ENCODE measurements around the gene IPMK.

Gene IPMK

DNA sequence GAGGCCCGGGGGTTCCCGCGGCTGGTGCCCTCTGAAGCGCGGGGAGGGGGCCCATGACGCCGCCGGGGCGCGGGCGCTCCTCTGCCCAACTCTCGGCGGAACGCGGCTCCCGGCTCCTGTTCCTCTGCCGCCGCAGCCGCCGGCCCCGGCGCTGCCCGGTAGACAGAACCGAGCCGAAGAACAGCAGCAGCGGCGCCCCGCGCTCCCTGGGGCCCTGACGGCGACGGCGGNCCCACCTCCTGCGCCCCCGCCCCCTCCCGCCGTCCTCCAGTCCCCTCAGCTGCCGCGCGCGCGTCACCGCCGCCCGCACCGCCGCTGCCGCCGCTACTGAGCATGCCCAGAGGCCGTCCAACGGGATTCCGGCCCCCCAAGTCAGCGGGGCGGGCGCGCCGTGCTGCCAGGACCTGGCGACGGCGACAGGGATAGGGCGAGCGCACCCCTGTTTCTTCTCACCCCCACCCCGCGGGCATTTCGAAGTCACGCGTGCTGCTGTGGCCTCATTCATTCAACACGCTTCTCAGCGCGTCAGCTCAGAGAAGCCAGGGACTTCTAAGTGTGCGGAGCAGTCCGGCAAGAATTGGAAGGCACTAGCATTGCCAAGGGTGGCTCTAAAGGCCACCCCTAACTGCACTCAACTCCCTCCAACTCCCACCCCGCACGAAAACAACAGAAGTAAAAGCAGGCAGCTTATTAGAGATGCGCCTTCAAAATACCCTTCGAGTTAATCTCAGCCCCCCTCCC lies at the start of gene IPMK:
TSS of gene IPMK (minus strand) at position 182 of the 741 bp plus-strand sequence. CDS start 283 bp downstream, outside the sequence.
- DNase-seq, result peak; percentile 92
- in situ Hi-C loops (cut with MboI; ENCODE audit: low pct_unique_long_range_greater_than_20kb, low sequenced_read_pairs), result no loop called here

DNA sequence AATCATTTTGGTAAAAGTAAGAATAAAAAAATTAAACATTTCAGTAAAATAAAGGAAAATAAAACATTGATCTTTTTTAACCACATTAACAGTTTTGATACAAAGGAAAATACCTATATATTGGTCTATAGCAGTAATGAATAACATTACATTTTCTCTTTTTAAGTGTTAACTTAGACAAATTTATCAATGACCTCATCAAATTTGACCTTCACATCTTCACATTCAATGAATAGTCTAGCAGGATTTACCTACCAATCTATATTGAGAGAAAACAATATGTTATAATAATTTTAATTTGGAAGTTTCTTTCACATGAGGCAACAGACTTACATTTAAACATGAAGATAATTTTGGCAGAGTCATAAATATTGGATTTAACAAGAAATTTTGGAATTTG lies 49.2 kb upstream of the IPMK start:
- in situ Hi-C loops (cut with MboI; ENCODE audit: low pct_unique_long_range_greater_than_20kb, low sequenced_read_pairs), result no loop called here

DNA sequence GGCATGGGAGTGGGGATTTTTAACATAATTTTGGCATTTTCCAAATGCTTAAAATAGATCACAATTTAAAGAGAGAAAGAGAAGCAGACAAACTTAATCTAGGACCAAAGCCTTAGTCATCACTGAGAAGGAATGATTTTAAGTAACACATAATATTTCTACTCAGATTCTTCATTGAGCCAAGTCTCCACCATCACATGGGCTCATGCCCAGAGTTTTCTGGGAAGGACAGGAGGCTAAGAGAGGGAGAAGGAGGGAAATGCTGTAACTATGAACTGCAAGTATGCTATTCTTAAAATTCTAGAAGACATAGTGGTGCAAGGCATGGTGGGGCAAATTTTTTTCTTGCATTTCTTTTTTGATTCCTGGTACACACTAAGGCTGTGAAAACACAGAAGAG lies 43.3 kb upstream of the IPMK start:
- no peak for DNase-seq
- in situ Hi-C loops (cut with MboI; ENCODE audit: low pct_unique_long_range_greater_than_20kb, low sequenced_read_pairs), result no loop called here

More for the DNA sequence above, 49.2 kb upstream of the IPMK start:
- no peak for DNase-seq

DNA sequence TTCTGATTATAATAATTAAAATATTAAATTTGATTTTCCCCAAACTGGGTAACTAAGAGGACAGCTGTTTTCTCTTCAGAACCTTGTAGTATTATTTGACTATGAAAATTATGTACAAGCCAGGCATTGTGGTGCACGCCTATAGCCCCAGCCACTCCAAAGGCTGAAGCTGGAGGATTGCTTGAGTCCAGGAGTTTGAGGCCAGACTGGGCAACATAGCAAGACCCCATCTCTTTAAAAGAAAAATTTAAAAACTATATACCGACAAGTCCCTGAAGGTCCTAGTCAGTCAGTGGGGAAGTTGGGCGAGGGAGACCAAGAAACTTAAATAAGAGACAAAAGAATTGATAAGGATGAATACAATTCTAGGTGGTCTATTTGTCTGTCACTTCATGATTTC lies 40.0 kb upstream of the IPMK start:
- no peak for DNase-seq
- in situ Hi-C loops (cut with MboI; ENCODE audit: low pct_unique_long_range_greater_than_20kb, low sequenced_read_pairs), result no loop called here

DNA sequence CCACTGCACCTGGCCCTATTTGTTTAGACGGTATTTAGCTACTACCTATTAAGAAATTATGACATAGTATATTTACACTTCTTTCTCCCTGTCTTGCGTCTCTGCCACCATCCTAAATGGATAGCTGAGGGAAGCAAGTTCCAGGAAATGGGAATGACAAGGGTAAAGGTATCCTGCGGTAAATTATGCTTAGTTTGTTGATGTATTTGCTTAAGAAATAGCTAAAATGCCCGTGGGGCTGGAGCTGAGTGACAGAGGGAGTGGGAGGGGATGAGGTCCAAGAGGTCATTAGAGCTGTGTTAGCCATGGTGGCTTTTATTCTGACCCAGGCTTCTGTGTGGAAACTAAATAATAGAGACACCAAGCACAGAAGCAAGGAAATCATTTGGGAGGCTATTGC lies 38.1 kb upstream of the IPMK start:
- in situ Hi-C loops (cut with MboI; ENCODE audit: low pct_unique_long_range_greater_than_20kb, low sequenced_read_pairs), result no loop called here
- no peak for DNase-seq

DNA sequence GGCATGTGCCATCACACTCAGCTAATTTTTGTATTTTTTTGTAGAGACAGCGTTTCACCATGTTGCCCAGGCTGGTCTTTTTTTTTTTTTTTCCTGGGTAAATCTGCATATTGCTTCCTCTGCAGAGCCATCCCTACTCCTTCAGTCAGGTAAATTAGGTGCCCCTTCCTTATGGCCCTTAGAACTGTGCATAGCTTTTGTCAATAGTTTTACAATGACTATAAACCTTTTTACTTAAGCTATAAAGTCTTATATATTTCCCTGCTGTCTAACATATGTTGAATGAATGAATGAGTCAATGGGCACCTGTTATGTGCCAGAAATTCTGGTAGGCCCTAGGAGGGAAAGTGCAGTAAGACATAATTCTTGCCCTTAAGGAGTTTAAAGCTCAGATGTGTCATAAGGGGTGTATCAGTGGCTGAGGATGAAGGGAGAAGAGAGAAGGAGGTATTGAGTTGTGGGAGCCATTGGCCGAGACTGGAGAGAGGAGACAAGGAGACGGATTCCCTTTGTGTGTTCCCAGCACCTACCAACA lies 36.5 kb upstream of the IPMK start:
- in situ Hi-C loops (cut with MboI; ENCODE audit: low pct_unique_long_range_greater_than_20kb, low sequenced_read_pairs), result no loop called here
- no peak for DNase-seq

DNA sequence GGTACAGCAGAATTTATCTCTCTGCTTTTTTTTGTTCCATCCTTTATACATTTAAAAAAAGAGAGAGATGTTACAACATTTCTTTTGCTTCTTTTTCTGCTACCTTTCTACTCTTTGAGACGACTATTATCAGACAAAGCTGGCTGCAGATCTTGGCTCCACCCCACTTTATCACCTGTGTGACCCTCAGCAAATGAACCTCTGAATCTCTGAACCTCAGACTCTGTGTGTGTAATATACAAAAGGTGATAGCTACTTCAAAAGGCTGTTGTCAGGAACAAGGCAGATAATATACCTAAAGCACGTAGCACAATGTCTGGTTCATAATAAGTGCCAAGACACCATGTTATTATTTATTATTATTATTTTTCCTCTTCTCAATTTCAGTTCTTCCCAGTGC lies 34.6 kb upstream of the IPMK start:
- in situ Hi-C loops (cut with MboI; ENCODE audit: low pct_unique_long_range_greater_than_20kb, low sequenced_read_pairs), result no loop called here

DNA sequence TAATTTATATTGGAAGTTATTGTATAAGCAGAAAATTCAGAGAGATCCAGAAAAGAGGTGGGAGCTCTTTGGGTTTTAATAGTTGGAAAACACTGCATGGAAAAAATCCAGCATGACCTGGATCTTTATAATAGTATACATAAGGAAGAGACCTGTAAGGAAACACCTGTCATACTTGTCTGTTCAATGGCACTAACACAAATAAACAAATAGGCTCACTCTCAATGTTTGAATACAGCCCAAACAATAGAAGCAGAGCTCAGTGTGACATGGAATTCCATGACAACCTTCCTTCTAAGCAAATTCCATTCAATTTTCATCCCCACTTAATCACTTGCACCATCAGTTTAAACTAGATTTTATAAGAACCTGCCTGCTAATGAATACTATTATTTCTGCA lies 33.0 kb upstream of the IPMK start:
- in situ Hi-C loops (cut with MboI; ENCODE audit: low pct_unique_long_range_greater_than_20kb, low sequenced_read_pairs), result no loop called here
- DNase-seq, result no peak

More for the DNA sequence above, 34.6 kb upstream of the IPMK start:
- DNase-seq, result no peak

DNA sequence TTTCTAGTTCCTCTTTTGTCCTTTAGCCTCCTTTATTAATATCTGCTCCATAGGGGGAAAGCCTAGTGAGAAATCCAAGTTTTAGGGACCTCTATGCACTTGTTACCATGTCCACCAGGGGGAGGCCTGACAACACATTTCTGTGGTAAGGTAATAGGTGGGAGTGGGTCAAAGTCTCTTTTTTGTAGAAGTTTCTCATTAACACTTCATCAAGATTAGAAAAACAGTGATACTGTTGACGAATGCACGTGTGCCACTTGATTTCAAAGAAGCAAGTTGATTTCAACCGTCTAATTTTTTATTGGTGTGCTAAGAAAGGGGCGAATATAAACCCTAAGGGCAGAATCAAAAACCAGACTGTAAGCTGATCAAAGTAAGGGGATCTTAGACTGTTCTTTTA lies 31.9 kb upstream of the IPMK start:
- DNase-seq, result peak; percentile 84
- in situ Hi-C loops (cut with MboI; ENCODE audit: low pct_unique_long_range_greater_than_20kb, low sequenced_read_pairs), result no loop called here

DNA sequence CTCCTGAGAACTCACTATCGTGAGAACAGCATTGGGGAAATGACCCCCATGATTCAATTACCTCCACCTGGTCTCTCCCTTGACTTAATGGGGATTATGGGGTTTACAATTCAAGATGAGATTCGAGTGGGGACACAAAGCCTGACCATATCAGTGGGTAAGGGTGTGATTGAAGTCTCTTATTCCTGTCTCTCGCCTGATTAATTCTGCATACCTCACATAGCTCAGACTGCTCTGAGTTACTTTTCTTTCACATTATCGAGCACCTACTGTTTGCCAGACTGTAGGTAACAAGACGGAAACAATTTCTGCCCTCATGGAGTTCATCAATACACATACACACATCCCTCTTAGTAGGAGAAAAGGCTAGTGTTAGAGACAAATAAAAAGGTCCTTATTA lies 26.3 kb upstream of the IPMK start:
- in situ Hi-C loops (cut with MboI; ENCODE audit: low pct_unique_long_range_greater_than_20kb, low sequenced_read_pairs), result no loop called here
- no peak for DNase-seq

DNA sequence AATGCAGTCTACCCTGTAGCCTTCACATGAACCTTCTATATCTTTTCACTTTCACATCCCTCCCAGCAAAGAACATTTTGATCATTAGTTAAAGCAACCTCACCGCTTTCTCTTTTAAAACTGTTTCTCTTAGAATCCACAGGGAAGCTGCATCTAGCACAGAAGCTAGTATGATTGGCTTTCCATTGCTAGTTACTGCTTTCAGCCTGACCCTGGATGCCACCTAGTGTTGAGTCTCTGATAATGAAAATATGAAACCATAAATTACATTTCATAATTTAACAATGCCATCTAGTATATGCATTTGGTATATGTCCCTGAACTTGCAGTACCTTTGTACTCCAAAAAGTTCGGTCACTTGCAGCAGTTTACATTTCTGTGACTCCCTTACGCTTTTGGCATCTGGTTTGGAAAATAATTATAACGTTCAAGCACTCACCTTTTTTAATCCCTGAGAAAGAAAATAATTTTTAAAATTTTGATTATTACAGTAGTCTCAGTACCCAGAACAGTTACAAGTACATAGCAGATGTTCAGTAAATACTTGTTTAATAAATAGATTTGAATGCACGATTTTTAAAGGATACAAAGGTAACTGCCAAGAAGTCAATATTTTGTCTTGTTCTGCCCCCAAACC lies 24.0 kb upstream of the IPMK start:
- peak; percentile 57 for DNase-seq
- in situ Hi-C loops (cut with MboI; ENCODE audit: low pct_unique_long_range_greater_than_20kb, low sequenced_read_pairs), result no loop called here

DNA sequence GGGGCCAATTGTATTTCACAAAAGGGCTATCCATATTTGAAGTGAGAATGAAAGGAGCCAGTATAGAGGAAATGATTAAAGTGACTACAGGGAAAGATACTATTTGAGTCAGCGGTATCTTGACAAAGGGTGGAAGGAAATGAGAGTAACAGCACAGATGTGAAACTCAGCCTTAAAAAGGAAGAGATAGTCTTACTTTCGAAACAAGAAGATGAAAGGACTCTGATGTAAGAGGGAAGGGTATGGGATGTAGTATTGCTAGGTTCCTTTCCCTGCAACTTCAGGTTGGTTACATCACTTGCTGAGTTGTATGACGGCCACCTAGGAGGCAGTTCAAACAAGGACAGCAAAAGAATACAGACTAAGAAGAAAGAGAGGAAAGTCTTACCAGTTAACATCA lies 14.9 kb upstream of the IPMK start:
- DNase-seq, result no peak
- in situ Hi-C loops (cut with MboI; ENCODE audit: low pct_unique_long_range_greater_than_20kb, low sequenced_read_pairs), result loop anchor here (10.0 kb wide), 1 partner anchor 98 kb away; no protein-coding TSS in a partner anchor

DNA sequence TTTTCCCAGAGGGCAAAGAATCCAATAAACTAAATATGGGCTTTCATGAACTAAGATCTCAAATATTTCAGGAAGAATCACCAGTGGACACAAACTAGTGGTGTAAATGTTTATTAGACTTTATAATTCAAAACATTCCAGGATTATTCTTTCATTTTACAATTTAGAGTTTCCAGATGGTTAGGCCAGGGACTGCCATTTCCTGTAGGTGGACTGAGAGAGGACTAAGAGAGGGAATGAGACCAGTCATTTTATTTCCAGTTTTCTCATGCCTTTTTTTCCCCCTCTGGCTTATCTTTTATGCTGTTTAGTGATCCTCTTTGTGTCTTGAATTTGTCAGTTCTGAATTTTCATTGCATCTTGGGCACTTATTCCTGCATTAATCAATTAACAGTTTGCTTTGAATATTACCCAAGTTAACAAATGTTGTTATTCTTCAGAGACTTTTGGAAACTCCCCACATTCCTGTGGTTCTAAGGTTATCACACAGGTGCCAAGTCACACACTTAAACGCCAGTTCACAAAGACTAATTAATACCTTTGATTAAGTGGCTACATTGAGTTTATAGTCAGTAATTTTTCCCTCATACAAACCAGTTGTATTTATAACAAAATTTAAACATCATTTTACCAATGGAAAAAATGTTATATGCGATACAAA lies 13.5 kb upstream of the IPMK start:
- in situ Hi-C loops (cut with MboI; ENCODE audit: low pct_unique_long_range_greater_than_20kb, low sequenced_read_pairs), result loop anchor here (10.0 kb wide), 1 partner anchor 96 kb away; no protein-coding TSS in a partner anchor
- DNase-seq, result no peak

DNA sequence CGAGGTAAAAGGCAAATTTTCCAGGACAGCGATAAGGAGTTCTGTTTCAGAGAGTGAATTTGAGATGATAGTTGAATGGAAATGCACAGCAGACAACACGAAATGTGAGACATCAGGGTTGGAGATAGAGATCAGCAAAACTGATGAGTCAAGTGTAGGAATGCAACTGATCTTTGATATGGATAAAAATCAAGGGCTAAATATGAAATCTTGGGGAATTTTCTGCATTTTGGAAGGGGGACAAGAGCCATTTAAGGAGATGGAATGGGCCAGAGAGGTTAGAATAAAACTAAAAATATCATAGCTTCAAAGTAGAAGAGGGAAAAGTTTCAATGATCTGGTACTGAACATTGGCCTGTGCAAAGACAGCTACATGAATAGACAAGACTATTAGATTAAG lies 12.8 kb upstream of the IPMK start:
- DNase-seq, result no peak
- in situ Hi-C loops (cut with MboI; ENCODE audit: low pct_unique_long_range_greater_than_20kb, low sequenced_read_pairs), result loop anchor here (10.0 kb wide), 1 partner anchor 96 kb away; no protein-coding TSS in a partner anchor

DNA sequence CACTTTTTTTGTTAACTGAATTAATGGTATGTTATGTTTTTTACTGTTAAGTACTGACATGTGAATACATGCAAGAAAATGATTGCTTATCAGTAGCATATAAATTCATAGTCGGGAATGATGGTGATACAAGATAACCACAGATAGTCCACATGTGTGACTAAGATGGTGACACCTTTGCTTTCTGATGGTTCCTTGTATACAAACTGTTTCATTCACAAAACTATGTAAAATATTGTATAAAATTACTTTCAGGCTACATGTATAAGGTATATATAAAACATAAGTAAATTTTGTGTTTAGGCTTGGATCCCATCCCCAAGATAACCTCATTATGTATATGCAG lies 11.2 kb upstream of the IPMK start:
- in situ Hi-C loops (cut with MboI; ENCODE audit: low pct_unique_long_range_greater_than_20kb, low sequenced_read_pairs), result no loop called here
- no peak for DNase-seq

DNA sequence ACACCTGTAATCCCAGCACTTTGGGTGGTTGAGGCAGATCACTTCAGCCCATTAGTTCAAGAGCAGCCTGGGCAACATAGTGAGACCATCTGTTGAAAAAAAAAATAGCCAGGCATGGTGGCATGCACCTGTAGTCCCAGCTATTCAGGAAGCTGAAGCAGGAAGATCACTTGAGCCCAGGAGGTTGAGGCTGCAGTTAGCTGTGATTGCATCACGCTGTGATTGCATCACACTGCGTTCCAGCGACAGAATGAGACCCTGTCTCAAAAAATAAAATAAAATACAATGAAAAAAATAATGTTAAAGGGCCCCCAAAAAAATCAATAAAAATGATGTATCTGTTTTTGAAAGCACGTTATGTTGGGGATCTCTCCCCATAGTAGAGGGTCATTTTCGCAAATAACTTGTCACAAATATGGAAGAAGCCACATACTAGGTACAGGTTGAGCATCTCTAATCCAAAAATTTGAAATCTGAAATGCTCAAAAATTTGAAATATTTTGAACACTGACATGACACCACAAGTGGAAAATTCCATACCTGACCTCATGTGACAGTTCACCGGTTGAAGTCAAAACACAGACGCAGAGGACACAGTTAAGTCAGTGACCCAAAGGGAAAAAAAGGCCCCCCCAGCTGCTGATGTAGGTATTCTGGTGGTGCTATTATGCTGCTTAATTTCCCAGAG lies 10.7 kb upstream of the IPMK start:
- no peak for DNase-seq
- in situ Hi-C loops (cut with MboI; ENCODE audit: low pct_unique_long_range_greater_than_20kb, low sequenced_read_pairs), result no loop called here

DNA sequence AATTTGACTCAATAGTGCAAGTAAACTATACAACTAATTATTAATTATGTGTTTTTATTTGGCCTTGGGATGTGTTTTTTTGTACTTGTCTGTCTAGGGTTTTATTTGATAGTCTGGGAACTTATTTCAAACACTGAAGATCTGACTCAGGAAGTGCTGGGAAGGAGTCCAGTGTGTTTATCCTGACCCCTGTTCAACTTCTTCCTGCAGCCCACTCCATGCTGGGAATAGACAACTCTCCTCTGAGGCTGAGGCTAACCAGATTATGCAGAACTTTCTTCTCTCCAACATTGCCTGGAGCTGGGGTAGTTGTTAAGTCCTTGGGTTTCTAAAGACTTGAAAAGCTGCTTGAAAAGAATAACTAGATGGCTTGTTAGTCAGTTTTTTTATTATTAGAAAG lies 8.2 kb upstream of the IPMK start:
- in situ Hi-C loops (cut with MboI; ENCODE audit: low pct_unique_long_range_greater_than_20kb, low sequenced_read_pairs), result no loop called here
- no peak for DNase-seq

DNA sequence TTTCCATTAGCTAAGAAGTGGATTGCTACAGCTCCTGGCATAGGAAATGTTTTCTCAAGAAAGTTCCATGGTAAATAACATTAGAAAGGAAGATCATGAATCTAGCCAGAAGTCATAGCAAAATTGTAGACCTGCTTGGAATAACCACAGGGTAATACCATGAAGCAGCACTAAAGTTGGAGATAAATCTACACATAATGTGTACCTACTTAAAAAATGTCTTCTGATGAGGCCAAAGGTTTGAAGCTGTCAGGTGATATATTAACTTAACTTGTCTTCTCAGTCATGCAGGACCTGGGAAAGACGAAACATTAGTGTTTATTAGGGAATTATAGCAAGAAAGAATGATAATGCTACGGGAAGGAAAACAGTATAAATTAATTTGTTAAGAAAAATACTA lies 7.6 kb upstream of the IPMK start:
- no peak for DNase-seq
- in situ Hi-C loops (cut with MboI; ENCODE audit: low pct_unique_long_range_greater_than_20kb, low sequenced_read_pairs), result no loop called here

DNA sequence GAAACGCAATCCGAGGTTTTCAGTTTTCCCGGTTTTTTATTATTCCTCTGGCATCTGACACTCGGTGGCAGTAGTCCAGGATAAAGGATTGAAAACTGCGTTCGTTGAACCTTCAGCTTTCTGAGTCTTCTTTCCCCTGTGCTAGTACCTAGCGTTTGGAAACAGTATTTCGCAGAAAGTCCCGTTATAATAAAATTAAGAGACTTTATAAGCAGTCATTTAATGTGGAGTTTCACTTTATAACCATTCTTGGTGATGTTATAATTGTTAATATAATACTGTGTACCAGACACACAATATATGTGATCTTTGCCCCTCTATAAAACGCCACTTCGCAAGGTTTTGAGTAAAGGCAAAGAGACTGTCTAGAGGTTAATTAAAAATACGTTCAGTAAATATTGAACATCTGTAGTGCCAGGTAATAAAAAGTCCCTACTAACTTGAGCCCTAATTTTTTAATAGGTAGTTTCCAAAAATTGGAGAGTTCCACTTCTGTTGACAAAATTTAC lies 2.1 kb upstream of the IPMK start:
- DNase-seq, result peak; percentile 32
- in situ Hi-C loops (cut with MboI; ENCODE audit: low pct_unique_long_range_greater_than_20kb, low sequenced_read_pairs), result no loop called here
